Measurements from ENCODE around the gene P2RY8. TPM values are rescaled to one million over a fixed set of nuclear protein-coding genes. Genes with fewer than 3 reads are reported as not detected.

Gene P2RY8
- total and polyA plus RNA-seq, 10 of the 15 experiments (the other 5 are each of a cell fraction or from before 2014, with no cell fraction given): 2.0 to 64.4 (median 36.5) TPM

GRCh38 chrX:1535241-1536041 is 1.5 kb downstream of the P2RY8 start (continued):
- peak; percentile 55; the same call in 1 of the 2 replicates for TF ChIP-seq PRDM15 (CRISPR knock-in tag; IDR thresholded peaks at IDR 0.05)
- no peak for TF ChIP-seq NR2C2 (IDR thresholded peaks at IDR 0.05; ENCODE audit: borderline replicate concordance, control insufficient read depth, insufficient read length, low read depth)
- TF ChIP-seq JUNB (IDR thresholded peaks at IDR 0.05): peak; percentile 52; the same call in 1 of the 2 replicates
- no peak for TF ChIP-seq REST (IDR thresholded peaks at IDR 0.05; ENCODE audit: low read depth, low read length)
- peak; percentile 14 for TF ChIP-seq KLF5 (IDR thresholded peaks at IDR 0.05; ENCODE audit: partially characterized antibody)
- no peak for TF ChIP-seq E4F1 (IDR thresholded peaks at IDR 0.05; ENCODE audit: borderline replicate concordance, partially characterized antibody)
- TF ChIP-seq CEBPZ (IDR thresholded peaks at IDR 0.05; ENCODE audit: low read depth, low read length): no peak
- TF ChIP-seq E2F8 (IDR thresholded peaks at IDR 0.05; ENCODE audit: low read depth, partially characterized antibody): no peak
- no peak for TF ChIP-seq ZSCAN29 (IDR thresholded peaks at IDR 0.05)
- no peak for TF ChIP-seq CEBPB (IDR thresholded peaks at IDR 0.05; ENCODE audit: borderline replicate concordance in 1 of 2, low read depth in 2 of 2, low read length in 2 of 2)
- no peak for TF ChIP-seq GABPA (IDR thresholded peaks at IDR 0.05; ENCODE audit: low read depth)
